ENCODE measurements around the gene MT1B. TPM values are rescaled to one million over a fixed set of nuclear protein-coding genes. Genes with fewer than 3 reads are reported as not detected.

Gene MT1B
- total RNA-seq, 2 donors from 2014 or later: not detected

DNA sequence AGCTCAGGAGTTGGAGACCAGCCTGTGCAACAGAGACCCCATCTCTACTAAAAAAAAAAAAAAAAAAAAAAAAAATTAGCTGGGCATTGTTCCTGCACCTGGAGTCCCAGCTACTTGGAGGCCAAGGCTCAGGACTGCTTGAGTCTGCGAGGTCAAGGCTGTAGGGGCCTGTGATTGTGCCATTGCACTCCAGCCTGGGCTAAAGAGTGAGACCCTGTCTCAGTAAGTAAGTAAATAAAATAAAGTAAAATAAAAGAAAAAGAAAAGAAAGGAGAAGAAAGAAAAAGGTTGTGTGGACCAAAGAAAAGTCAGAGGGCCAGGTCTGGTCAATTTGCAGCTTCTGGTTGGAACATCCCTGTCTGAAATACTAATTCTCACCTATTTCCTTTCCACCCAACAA lies 48.9 kb downstream of the MT1B start:
- no peak for DNase-seq
- Histone ChIP-seq H3K4me3 (no peak overlapping the region), H3K36me3 (no peaks in the 10 kb centered on the region), H3K9ac (ENCODE audit: low read depth in 2 of 2, low read length in 2 of 2) (no peak overlapping the region), H3K9me3 (no peaks in the 10 kb centered on the region), H3K27ac (no peak overlapping the region), H3K27me3 (no peaks in the 10 kb centered on the region), H3K4me1 (no peaks in the 10 kb centered on the region)
- TF ChIP-seq, protein P1, sequence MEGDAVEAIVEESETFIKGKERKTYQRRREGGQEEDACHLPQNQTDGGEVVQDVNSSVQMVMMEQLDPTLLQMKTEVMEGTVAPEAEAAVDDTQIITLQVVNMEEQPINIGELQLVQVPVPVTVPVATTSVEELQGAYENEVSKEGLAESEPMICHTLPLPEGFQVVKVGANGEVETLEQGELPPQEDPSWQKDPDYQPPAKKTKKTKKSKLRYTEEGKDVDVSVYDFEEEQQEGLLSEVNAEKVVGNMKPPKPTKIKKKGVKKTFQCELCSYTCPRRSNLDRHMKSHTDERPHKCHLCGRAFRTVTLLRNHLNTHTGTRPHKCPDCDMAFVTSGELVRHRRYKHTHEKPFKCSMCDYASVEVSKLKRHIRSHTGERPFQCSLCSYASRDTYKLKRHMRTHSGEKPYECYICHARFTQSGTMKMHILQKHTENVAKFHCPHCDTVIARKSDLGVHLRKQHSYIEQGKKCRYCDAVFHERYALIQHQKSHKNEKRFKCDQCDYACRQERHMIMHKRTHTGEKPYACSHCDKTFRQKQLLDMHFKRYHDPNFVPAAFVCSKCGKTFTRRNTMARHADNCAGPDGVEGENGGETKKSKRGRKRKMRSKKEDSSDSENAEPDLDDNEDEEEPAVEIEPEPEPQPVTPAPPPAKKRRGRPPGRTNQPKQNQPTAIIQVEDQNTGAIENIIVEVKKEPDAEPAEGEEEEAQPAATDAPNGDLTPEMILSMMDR (IDR thresholded peaks at IDR 0.05): no peak
- intact Hi-C loops (cut with DNase I): loop anchor here (5.0 kb wide), 3 partner anchors 98 to 183 kb away; no protein-coding TSS in a partner anchor

DNA sequence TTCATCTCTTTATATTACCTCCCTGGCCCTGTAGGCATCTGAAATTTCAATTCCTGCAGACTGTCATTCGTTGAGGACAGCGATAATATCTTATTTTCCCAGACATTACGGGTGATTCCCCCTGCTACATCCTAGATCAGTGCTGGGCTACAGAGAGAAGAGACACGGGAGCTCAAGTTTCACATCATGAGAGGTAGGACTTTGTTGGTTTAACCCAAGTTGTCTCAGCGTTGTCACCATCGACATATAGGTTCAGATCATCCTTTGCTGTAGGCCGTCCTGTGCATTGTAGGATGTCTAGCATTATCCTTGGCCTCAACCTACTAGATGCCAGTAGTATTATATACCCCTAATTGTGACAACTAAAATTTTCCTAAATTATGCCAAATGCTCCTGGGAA lies 49.8 kb downstream of the MT1B start:
- intact Hi-C loops (cut with DNase I): loop anchor here (5.0 kb wide), 3 partner anchors 99 to 184 kb away; no protein-coding TSS in a partner anchor
- no peak overlapping the region for H3K4me3 ChIP-seq

More for the DNA sequence above, 49.8 kb downstream of the MT1B start:
- no peaks in the 10 kb centered on the region for H3K4me1 ChIP-seq
- TF ChIP-seq, protein P1 (IDR thresholded peaks at IDR 0.05): no peak
- DNase-seq: no peak
- H3K27ac ChIP-seq: no peak overlapping the region
- H3K9ac ChIP-seq (ENCODE audit: low read depth in 2 of 2, low read length in 2 of 2): peak overlapping the region in 1 of 2 donors; percentile 14
- no peaks in the 10 kb centered on the region for H3K27me3 ChIP-seq
- no peaks in the 10 kb centered on the region for H3K36me3 ChIP-seq
- H3K9me3 ChIP-seq: no peaks in the 10 kb centered on the region

Other genes with a start within 250 kb of the MT1B start
- 10 to 100 TPM; 68.7 to 92.4 TPM for gene AMFR, start 226.3 kb upstream of the MT1B start, total RNA-seq
- 100 to 1,000 TPM in 1 of 2 donors, 10 to 100 TPM in 1; 92.4 to 135 TPM for gene NUDT21, start 200.6 kb upstream of the MT1B start, total RNA-seq
- 10 to 100 TPM; 20.3 to 33.0 TPM for gene OGFOD1, start 200.3 kb upstream of the MT1B start, total RNA-seq
- 10 to 100 TPM; 22.5 to 32.1 TPM for gene BBS2, start 131.9 kb upstream of the MT1B start, total RNA-seq
- gene MT4, start 86.8 kb upstream of the MT1B start, total RNA-seq: not detected
- 1 to 10 TPM; 3.6 to 4.0 TPM for gene MT3, start 62.4 kb upstream of the MT1B start, total RNA-seq
- 100 to 1,000 TPM; 239 to 320 TPM for gene MT2A, start 43.3 kb upstream of the MT1B start, total RNA-seq
- gene MT1E, start 26.1 kb upstream of the MT1B start, total RNA-seq: 100 to 1,000 TPM; 251 to 359 TPM
- gene MT1M, start 19.2 kb upstream of the MT1B start, total RNA-seq: 10 to 100 TPM; 19.0 to 21.2 TPM
- 10 to 100 TPM in 1 of 2 donors, 1 to 10 TPM in 1; 5.5 to 10.2 TPM for gene MT1A, start 13.2 kb upstream of the MT1B start, total RNA-seq
- gene MT1F, start 6.1 kb downstream of the MT1B start, total RNA-seq: 10 to 100 TPM; 35.5 to 40.0 TPM
- gene MT1G, start 16.2 kb downstream of the MT1B start, total RNA-seq: 100 to 1,000 TPM; 243 to 995 TPM
- gene MT1H, start 17.9 kb downstream of the MT1B start, total RNA-seq: 100 to 1,000 TPM in 1 of 2 donors, 10 to 100 TPM in 1; 43.8 to 180 TPM
- gene MT1X, start 30.6 kb downstream of the MT1B start, total RNA-seq: 100 to 1,000 TPM; 112 to 149 TPM
- gene NUP93, start 78.2 kb downstream of the MT1B start, total RNA-seq: 10 to 100 TPM; 33.0 to 79.2 TPM
- not detected for gene SLC12A3, start 213.3 kb downstream of the MT1B start, total RNA-seq